Endothelial cell of umbilical vein (primary cell): ENCODE results near the gene CCDC170. TPM values are rescaled to one million over a fixed set of nuclear protein-coding genes. Genes with fewer than 3 reads are reported as not detected.

ENCODE experiments used
- BruUV-seq: library from RNA; stranded (reverse); fragments of 400-500 nt; replicated peaks from 2 replicates; lab custom pipeline; 2021; lab: Mats Ljungman, UMichigan
- CTCF ChIA-PET: fragments of 300-600, 350-600 bp; sonication (Branson Sonifier 250); formaldehyde crosslinking; loops from one replicate; lab custom pipeline; 2021; ENCODE audit warnings: antibody characterized with exemption, inconsistent platforms; lab: Charles Lee
- POLR2A ChIA-PET: fragments of 300-600, 350-600 bp; sonication (Branson Sonifier 250); formaldehyde crosslinking; loops from one replicate; lab custom pipeline; 2021; ENCODE audit warnings: antibody characterized with exemption, inconsistent platforms; lab: Charles Lee
- DNase-seq: peaks from one replicate; pipeline ENCODE4 v3.0.0-alpha.2; 2011; ENCODE audit warnings: low read depth, low spot score
- FAIRE-seq: peaks from 2 replicates; lab custom pipeline; 2011; peaks lifted over from hg19 to GRCh38; lab: Jason Lieb, UNC
- H2AFZ ChIP-seq: 2 replicates; pipeline ENCODE4 v1.6.0; 2012; ENCODE audit warnings: low read depth, low read length, control low read depth, inconsistent platforms
- H3K27ac ChIP-seq: 2 replicates; pipeline ENCODE4 v1.5.1; 2011; ENCODE audit warnings: low read depth, mild to moderate bottlenecking, control low read depth, low read length, moderate library complexity; ENCODE audit not compliant: insufficient read depth
- H3K27me3 ChIP-seq, 2 experiments: 2 replicates each; pipeline versions ENCODE4 v1.6.0 to v1.6.1; 2011; ENCODE audit warnings: low read length in 2 of 2, mixed read lengths in 1 of 2; ENCODE audit not compliant: control insufficient read depth in 2 of 2, insufficient read depth in 2 of 2
- H3K36me3 ChIP-seq, 2 experiments: 2 replicates in 1 of 2; 3 replicates in 1 of 2; pipeline ENCODE4 v1.5.1; 2011; ENCODE audit warnings: low read length in 2 of 2, mild to moderate bottlenecking in 1 of 2, moderate library complexity in 1 of 2; ENCODE audit not compliant: control insufficient read depth in 2 of 2, insufficient read depth in 2 of 2; ENCODE audit errors: extremely low read depth in 1 of 2
- H3K4me1 ChIP-seq: 3 replicates; pipeline ENCODE4 v1.5.1; 2011; ENCODE audit warnings: mild to moderate bottlenecking, low read length; ENCODE audit not compliant: control insufficient read depth, insufficient read depth; ENCODE audit errors: extremely low read depth
- H3K4me2 ChIP-seq: 2 replicates; pipeline ENCODE4 v1.6.1; 2011; ENCODE audit warnings: low read length, control low read depth, mixed read lengths; ENCODE audit not compliant: insufficient read depth
- H3K4me3 ChIP-seq, 3 experiments: fragments of 200-600 bp in 1 of 3; sonication (generic), shearing (Covaris generic) in 1 of 3; replicated peaks in 1 of 3; 2 replicates each; pipeline ENCODE4 v1.5.1; 2011 to 2016; ENCODE audit warnings: control low read depth in 3 of 3, low read length in 3 of 3, mild to moderate bottlenecking in 2 of 3, inconsistent platforms in 1 of 3, low read depth in 1 of 3, moderate library complexity in 1 of 3; ENCODE audit not compliant: insufficient read depth in 1 of 3
- H3K79me2 ChIP-seq: 2 replicates; pipeline ENCODE4 v1.6.0; 2012; ENCODE audit warnings: low read length, inconsistent platforms; ENCODE audit not compliant: control insufficient read depth, insufficient read depth
- H3K9ac ChIP-seq: replicated peaks from 2 replicates; pipeline ENCODE3; 2011; ENCODE audit warnings: low read length, control low read depth; ENCODE audit not compliant: insufficient read depth; ENCODE audit errors: extremely low read depth
- H3K9me1 ChIP-seq: replicated peaks from 3 replicates; pipeline ENCODE4 v1.6.0; 2011; ENCODE audit warnings: mild to moderate bottlenecking, low read length; ENCODE audit not compliant: control insufficient read depth, insufficient read depth; ENCODE audit errors: extremely low read depth
- H3K9me3 ChIP-seq: replicated peaks from 2 replicates; pipeline ENCODE4 v1.5.1; 2012; ENCODE audit warnings: low read length, inconsistent platforms; ENCODE audit not compliant: control insufficient read depth, insufficient read depth
- H4K20me1 ChIP-seq: replicated peaks from 2 replicates; pipeline ENCODE3; 2011; ENCODE audit warnings: mild to moderate bottlenecking, low read length; ENCODE audit not compliant: control insufficient read depth, insufficient read depth; ENCODE audit errors: extremely low read depth
- CTCF ChIP-seq, 2 donors: IDR thresholded peaks; 1 replicate in 1 of 2; 2 replicates in 1 of 2; pipeline ENCODE4 v1.5.1; 2011; ENCODE audit warnings: low read length in 2 of 2, mild to moderate bottlenecking in 2 of 2, moderate library complexity in 2 of 2, control low read depth in 1 of 2, inconsistent platforms in 1 of 2, low read depth in 1 of 2; ENCODE audit not compliant: insufficient read depth in 1 of 2; ENCODE audit errors: extremely low read depth in 1 of 2
- EZH2 ChIP-seq: IDR thresholded peaks from 2 replicates; pipeline ENCODE4 v1.6.1; 2012; ENCODE audit warnings: borderline replicate concordance, low read depth, mild to moderate bottlenecking, moderate library complexity, low read length, inconsistent platforms; ENCODE audit not compliant: severe bottlenecking
- FOS ChIP-seq: IDR thresholded peaks from 2 replicates; pipeline ENCODE4 v1.6.1; 2011; ENCODE audit warnings: mild to moderate bottlenecking, low read length, moderate library complexity, borderline replicate concordance; ENCODE audit not compliant: insufficient read depth
- GATA2 ChIP-seq: IDR thresholded peaks from 2 replicates; pipeline ENCODE4 v1.7.0; 2011; ENCODE audit warnings: low read depth, mild to moderate bottlenecking, moderate library complexity, mixed read lengths, low read length; ENCODE audit not compliant: insufficient read length, insufficient read depth
- JUN ChIP-seq: IDR thresholded peaks from 2 replicates; pipeline ENCODE4 v1.6.1; 2011; ENCODE audit warnings: borderline replicate concordance, low read depth; ENCODE audit not compliant: insufficient read length, insufficient read depth
- MAX ChIP-seq: IDR thresholded peaks from 2 replicates; pipeline ENCODE4 v1.6.1; 2011; ENCODE audit not compliant: insufficient read depth, insufficient read length
- MYC ChIP-seq: IDR thresholded peaks from one replicate; pipeline ENCODE4 v1.6.1; 2011; ENCODE audit warnings: mild to moderate bottlenecking, low read depth, low read length
- POLR2A ChIP-seq: IDR thresholded peaks from 2 replicates; pipeline ENCODE4 v1.6.1; 2012; ENCODE audit warnings: low read depth, mild to moderate bottlenecking, control low read depth, low read length
- POLR2AphosphoS5 ChIP-seq: IDR thresholded peaks from 2 replicates; pipeline ENCODE4 v1.6.1; 2012; ENCODE audit warnings: low read depth, mild to moderate bottlenecking, control low read depth, low read length, moderate library complexity; ENCODE audit not compliant: insufficient read depth
- dilution Hi-C: fragments of 300-500 bp; cut with MboI; formaldehyde crosslinking; loops from one replicate; pipeline ENCODE4 v1.15.0; 2019; ENCODE audit warnings: low sequenced_read_pairs; ENCODE audit not compliant: extremely low pct_ligation_motif_present
- intact Hi-C: fragments of 100-400 bp; cut with micrococcal nuclease; formaldehyde crosslinking; loops from one replicate; pipeline ENCODE4 v1.10.0; 2022
- polyA plus RNA-seq, 4 experiments: library from polyadenylated mRNA; depleted of rRNA in 3 of 4; stranded (reverse) in 3 of 4; unstranded in 1 of 4; fragments of >200 nt; gene quantifications; 2 replicates each; pipeline versions ENCODE4 v1.2.1 to v1.2.3, GENCODE V29; 2011 to 2012; ENCODE audit warnings: missing spikeins in 1 of 4
- total RNA-seq: library from RNA; stranded (reverse); gene quantifications from 2 replicates; pipeline ENCODE4 v1.2.3, GENCODE V29; 2021

CCDC170 gene
- total and polyA plus RNA-seq, 2 donors (not counting 3 experiments of a cell fraction or from before 2014, with no cell fraction given): 0.07 to 0.21 TPM

GRCh38 chr6:151651639-151652038 lies 157.8 kb downstream of the CCDC170 start:
- no peaks in the 10 kb centered on the region for H3K79me2 ChIP-seq
- no peaks in the 10 kb centered on the region for H3K9me1 ChIP-seq
- H3K4me3 ChIP-seq: no peak overlapping the region
- TF ChIP-seq EZH2 (no peak), POLR2AphosphoS5 (no peak), POLR2A (no peak), JUN (no peak), CTCF (IDR thresholded peaks at IDR 0.05; ENCODE audit: extremely low read depth in 1 of 2, insufficient read depth in 1 of 2, low read depth in 1 of 2, low read length in 2 of 2) (no peak), MYC (no peak), GATA2 (no peak), FOS (no peak), MAX (no peak)
- H3K36me3 ChIP-seq: no peaks in the 10 kb centered on the region
- dilution Hi-C loops (no loop called here), intact Hi-C loops (no loop called here)
- H3K27ac ChIP-seq: no peak overlapping the region
- no peaks in the 10 kb centered on the region for H3K9me3 ChIP-seq
- CTCF ChIA-PET: interaction anchor here (1.2 to 2.3 kb wide), 2 partner anchors 11 to 24 kb away, joined by 3 to 7 read pairs; no protein-coding TSS in a partner anchor
- DNase-seq (no peak), FAIRE-seq (no peak)
- POLR2A ChIA-PET: no interaction called here
- H2AFZ ChIP-seq: no peak overlapping the region
- no TSS peak for BruUV-seq
- H3K9ac ChIP-seq: no peak overlapping the region
- H3K4me2 ChIP-seq: no peak overlapping the region
- no peaks in the 10 kb centered on the region for H3K27me3 ChIP-seq
- no peaks in the 10 kb centered on the region for H3K4me1 ChIP-seq
- no peaks in the 10 kb centered on the region for H4K20me1 ChIP-seq
